Stimulated activated CD8-positive, alpha-beta memory T cell treated with anti-CD3 and anti-CD28 coated beads, Interleukin-7, amount 100 ng/mL, for 4 hours (primary cell): Measurements from ENCODE around the gene CNTN5.

Experiments used
- DNase-seq, 2 donors: peaks; one replicate each; pipeline ENCODE4 v3.0.0-alpha.2; 2020; ENCODE audit warnings: low read depth in 2 of 2

Gene CNTN5

GRCh38 chr11:99383648-99384245 lies 363.0 kb downstream of the CNTN5 start:
- no peak for DNase-seq

GRCh38 chr11:99391245-99391644 lies 370.5 kb downstream of the CNTN5 start:
- DNase-seq, result no peak

- DNase-seq, result no peak
These were observed 385.6 kb downstream of the CNTN5 start for GRCh38 chr11:99406345-99406744.

DNA sequence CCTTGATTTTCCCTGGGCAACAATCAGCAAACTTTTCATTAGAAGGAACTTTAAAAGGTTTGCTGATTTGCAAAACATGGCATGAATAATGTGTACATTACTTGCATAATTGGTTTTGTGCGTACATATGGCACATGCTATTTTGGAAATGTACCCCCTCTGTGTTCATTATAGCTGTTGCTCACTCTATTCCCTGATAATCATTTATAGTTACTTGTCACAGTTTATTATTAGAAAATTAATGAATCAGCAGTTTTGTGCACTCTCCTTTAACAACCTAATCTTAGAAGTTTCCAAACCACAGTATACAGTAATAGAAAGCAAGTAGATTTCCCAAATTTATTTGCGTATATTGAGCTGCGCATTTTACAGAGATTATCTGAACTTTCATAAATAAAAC lies 389.9 kb downstream of the CNTN5 start:
- no peak for DNase-seq

- no peak for DNase-seq
These were observed 398.4 kb downstream of the CNTN5 start for GRCh38 chr11:99418927-99419720.

GRCh38 chr11:99419991-99420390 lies 399.2 kb downstream of the CNTN5 start:
- DNase-seq, result no peak

DNA sequence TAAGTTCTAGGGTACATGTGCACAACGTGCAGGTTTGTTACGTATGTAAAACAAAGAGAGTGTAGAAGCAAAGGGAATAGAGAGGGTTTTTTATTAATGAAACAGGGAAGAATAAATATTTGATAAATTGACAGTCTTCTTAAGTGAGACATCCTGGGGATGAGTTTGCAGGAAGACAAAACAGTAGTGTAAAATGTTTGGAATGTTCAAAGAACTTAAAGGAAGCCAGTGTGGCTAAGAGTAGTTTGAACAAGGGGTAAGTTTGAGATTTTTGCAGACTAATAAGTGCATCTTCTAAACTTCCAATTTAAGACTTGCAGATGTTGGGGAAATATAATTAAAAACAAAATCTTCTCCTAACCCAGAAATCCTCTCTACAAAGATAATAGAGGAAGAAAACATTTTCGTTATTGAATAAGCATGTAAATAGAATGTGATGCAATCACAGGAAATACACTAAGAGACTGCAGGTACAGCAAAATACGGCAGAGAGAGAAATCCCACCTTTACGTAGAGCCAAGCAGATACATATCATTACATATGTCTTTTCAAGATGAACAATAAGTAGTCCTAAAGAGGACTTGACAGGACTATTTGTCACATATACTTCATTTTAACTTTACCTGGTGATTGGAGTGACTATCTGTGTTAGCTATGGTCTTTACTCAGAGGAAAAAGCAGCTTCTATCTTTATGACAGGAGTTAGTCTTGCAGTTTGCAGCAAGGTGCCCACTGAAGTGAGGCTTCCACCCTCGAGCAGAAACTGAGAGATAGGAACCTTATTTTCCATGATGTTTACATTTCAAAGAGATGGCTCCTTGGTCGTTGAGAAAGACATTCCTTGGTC lies 402.1 kb downstream of the CNTN5 start:
- DNase-seq, result no peak

GRCh38 chr11:99423428-99423983 lies 402.8 kb downstream of the CNTN5 start:
- no peak for DNase-seq

DNA sequence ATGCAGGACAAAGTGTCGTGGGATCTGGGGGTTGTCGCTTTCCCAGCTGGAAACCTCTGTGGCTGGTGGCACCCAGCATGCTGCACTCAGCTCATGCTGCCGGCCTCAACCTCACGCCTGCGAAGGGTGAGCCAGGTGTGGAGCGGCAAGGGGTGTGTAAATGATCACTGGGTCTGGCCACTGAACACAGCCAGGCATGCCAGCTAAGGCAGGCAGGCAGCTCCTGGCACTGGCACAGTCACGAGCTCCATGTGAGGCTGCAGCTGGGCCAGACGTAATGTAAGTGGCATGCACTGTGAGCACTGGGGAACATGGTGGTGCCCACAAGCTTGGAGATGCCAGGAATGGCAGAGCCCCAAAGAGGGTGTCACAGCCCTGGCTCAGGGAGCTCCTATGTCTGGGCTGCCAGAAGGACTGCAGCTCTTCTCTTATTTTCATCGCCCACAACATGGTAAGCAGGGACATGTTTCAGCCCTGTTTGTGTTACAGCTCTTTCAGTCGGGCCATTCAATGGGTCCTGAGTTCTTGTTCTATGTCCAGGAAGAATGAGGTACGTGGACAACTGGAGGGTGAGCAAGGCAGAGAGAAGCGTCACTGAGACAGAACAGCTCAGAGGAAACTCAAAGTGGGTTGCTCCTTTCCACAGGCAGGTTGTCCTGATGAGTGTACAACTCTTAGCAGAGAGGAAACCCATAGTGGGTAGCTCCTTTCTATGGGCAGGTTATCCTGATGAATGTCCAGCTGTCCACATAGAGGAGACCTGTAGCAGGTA lies 403.8 kb downstream of the CNTN5 start:
- DNase-seq, result no peak

- no peak for DNase-seq
These were observed 404.8 kb downstream of the CNTN5 start for GRCh38 chr11:99425596-99425995.

DNA sequence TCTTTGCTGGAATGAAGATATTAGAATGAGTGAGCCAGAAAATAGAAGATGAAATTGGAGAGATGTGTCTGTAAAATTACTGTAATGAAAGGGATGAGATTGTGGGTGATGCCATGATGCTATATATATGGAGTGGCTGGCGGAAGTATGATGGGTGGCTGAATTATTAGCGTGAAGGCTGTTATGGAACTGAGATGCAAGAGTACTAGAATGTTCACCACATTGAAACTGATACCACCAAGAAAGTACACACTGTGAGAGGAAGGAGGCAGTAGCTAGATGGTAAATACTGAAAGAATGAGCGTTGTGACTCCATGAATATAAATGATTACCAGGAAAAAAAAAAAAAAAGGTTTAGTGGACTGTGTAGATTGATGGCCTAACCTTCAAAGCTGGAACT lies 411.9 kb downstream of the CNTN5 start:
- no peak for DNase-seq

- no peak for DNase-seq
These were observed 422.5 kb downstream of the CNTN5 start for GRCh38 chr11:99443276-99443675.

DNA sequence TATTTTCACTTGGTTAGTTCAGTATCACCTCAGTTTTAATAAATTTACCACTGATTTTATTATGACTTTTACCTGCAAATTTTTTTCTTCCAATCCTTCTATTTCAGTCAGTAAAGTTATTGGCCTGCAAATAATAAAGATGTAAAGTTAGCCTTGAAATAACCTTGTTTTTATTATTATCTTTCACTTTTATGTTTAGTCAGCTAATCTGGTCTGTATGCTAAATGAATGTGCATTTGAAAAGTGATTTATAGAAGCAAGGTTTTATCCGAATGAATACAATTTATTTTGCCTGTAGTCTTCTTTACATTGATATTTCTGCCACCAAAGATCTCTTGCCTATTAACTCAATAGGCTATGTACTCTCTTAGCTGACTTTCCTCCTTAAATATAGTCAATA lies 425.7 kb downstream of the CNTN5 start:
- no peak for DNase-seq

- DNase-seq, result no peak
These were observed 428.6 kb downstream of the CNTN5 start for GRCh38 chr11:99449345-99449744.

DNA sequence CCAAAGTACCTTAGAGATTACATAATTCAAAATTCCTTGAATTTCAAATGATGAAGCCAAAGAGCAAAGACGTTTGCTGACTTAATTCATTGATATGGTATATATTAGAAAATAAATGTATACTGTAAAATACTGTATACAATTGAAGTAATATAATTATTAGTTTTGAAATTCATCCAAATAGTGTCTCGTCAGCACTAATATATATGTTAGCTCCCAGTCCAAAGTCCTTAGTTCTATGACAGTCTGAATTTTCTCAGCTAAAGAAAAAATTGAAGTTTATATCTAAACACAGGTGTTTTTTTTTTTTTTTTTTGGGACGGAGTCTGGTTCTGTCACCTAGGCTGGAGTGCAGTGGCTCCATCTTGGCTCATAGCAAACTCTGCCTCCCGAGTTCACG lies 431.3 kb downstream of the CNTN5 start:
- no peak for DNase-seq

- no peak for DNase-seq
These were observed 441.2 kb downstream of the CNTN5 start for GRCh38 chr11:99461913-99462312.

- DNase-seq, result no peak
These were observed 444.2 kb downstream of the CNTN5 start for GRCh38 chr11:99464985-99465384.

GRCh38 chr11:99489581-99489980 lies 468.8 kb downstream of the CNTN5 start:
- DNase-seq, result no peak

DNA sequence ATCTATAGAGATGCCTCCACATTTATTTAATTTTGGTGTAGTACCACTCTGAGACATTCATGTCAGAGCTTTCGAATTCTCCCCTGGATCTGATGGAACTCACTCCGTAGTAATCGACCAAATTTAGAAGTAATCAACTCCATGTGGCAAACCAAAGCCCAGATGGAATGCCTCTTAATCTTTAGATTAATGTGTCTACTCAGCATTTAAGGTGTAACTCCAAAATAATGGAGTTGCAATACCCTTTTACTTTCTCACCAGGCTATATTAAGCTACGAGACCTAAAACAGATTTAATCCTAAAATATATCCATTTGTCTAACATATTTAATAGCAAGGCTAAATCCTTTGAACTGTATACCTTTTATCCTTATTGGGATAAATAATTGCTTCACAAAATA lies 473.3 kb downstream of the CNTN5 start:
- DNase-seq, result no peak

DNA sequence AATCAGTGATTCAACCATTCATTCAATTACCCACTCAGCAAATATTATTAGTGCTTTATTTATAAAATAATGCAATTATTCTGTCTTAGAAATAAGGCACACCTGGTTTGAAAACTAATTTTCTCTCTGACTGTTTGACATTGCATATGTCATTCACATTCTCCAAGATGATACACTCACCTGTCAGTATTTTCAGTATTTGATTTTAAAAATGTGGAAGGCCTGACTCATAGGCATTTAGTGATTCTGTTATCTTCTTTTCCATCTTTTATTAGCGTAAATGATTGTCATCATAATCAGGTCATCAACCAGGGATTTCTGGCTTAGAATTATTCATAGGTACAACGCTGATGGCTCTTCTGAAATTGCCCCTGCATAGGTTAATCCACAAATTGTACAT lies 480.9 kb downstream of the CNTN5 start:
- no peak for DNase-seq

DNA sequence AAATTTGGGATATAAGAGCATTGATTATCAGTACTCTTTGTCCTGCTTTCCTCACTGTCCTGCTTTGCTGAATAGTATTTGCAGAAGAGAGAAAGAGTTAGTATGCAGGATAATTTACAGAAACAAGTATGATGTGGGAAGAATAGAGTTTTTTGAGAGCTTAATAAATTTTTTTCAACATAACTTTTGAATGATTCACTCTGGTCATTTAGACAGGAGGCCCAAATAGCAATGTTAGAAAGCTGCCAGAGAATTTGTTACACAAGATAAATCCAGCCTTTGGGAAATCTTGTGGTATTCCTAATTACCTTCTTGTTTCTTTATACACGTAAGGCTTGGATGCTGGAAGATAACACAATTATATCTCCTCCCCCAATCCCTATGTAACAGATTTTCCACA lies 484.6 kb downstream of the CNTN5 start:
- no peak for DNase-seq

GRCh38 chr11:99505831-99506230 lies 485.1 kb downstream of the CNTN5 start:
- no peak for DNase-seq
